ENCODE measurements around the gene APP. TPM values are rescaled to one million over a fixed set of nuclear protein-coding genes. Genes with fewer than 3 reads are reported as not detected.

The APP gene
- total RNA-seq, 2 donors from 2014 or later: 267 to 564 TPM

DNA sequence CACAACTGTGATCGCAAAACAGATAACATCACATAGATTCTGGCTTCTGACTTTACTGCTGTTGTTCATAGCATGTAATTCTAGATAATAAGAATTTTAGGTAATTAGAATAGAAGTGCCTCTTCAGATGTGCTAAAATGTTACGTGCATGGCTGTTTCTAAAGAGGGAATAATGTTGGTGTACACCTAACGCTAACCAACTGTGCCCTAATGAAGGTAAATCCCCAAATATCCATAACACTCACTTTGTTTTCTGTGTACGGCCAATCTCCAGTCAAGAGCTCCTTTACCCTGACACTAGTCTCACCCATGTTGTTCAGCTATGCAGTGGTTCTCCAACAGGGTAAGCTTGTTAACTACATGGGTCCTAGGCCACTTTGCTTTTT, 44.4 kb downstream of the APP start:
- TF ChIP-seq POLR2AphosphoS5 (IDR thresholded peaks at IDR 0.05): no peak
- TF ChIP-seq, protein P1, sequence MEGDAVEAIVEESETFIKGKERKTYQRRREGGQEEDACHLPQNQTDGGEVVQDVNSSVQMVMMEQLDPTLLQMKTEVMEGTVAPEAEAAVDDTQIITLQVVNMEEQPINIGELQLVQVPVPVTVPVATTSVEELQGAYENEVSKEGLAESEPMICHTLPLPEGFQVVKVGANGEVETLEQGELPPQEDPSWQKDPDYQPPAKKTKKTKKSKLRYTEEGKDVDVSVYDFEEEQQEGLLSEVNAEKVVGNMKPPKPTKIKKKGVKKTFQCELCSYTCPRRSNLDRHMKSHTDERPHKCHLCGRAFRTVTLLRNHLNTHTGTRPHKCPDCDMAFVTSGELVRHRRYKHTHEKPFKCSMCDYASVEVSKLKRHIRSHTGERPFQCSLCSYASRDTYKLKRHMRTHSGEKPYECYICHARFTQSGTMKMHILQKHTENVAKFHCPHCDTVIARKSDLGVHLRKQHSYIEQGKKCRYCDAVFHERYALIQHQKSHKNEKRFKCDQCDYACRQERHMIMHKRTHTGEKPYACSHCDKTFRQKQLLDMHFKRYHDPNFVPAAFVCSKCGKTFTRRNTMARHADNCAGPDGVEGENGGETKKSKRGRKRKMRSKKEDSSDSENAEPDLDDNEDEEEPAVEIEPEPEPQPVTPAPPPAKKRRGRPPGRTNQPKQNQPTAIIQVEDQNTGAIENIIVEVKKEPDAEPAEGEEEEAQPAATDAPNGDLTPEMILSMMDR (IDR thresholded peaks at IDR 0.05): no peak
- no peak for TF ChIP-seq POLR2A (IDR thresholded peaks at IDR 0.05)
- H3K4me1 ChIP-seq (replicated peaks): peaks cover 14% of the 10 kb centered on the region
- no peak overlapping the region for H3K27ac ChIP-seq

DNA sequence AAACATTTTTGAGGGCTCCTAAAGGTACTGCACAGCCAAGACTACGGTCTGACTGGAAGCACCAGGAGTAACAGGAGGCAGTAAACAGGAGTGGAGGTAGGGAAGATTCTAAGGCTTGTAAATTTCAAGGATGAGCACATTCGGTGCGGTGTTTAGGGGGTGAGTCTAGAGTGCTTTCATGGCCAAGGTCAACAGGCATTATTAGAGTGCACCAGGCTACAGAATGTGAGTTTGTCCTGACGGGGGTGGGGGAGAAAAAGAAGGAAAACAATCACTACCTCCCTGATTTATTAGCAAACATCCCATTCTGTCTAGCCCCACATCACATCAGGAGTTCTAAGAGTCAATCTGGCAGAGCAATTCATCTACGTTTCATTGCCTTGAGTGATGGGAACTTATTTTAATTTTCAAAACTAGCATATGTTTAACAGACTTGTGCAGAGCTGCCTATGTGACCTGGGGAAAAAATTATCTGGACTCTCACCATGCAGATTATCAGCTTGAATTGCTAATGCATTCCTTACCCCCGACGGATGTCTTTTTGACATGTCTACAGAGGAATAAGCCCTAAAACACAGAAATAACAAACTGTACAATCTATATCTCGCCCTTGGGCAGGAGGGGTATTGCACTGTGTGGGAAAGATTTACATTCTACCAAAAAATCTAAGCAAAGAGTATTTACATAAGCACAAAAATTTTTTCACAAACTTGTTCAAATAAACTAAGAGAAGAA, 45.0 kb downstream of the APP start:
- Histone ChIP-seq H3K9me3 (no peaks in the 10 kb centered on the region), H3K27me3 (replicated peaks; ENCODE audit: insufficient read depth) (no peaks in the 10 kb centered on the region), H3K36me3 (no peaks in the 10 kb centered on the region), H3K27ac (peak overlapping the region; percentile 21 to 30), H3K4me3 (no peak overlapping the region), H3K4me1 (replicated peaks) (peaks cover 14% of the 10 kb centered on the region)
- DNase-seq (ENCODE audit: low spot score): no peak
- TF ChIP-seq, protein P1 (IDR thresholded peaks at IDR 0.05): no peak
- TF ChIP-seq POLR2AphosphoS5 (IDR thresholded peaks at IDR 0.05) (no peak), POLR2A (IDR thresholded peaks at IDR 0.05) (no peak)
- intact Hi-C loops (cut with DNase I): loop anchor here (10.0 kb wide), 1 partner anchor 61 kb away; no protein-coding TSS in a partner anchor
- WGBS: 27% methylated on average over 8 of the region's 8 CpGs

More for the DNA sequence above, 44.4 kb downstream of the APP start:
- intact Hi-C loops (cut with DNase I): loop anchor here (10.0 kb wide), 1 partner anchor 61 kb away; no protein-coding TSS in a partner anchor
- no peak for DNase-seq (ENCODE audit: low spot score)
- no peaks in the 10 kb centered on the region for H3K36me3 ChIP-seq
- H3K9me3 ChIP-seq: no peaks in the 10 kb centered on the region
- no peak overlapping the region for H3K4me3 ChIP-seq
- no peaks in the 10 kb centered on the region for H3K27me3 ChIP-seq (replicated peaks; ENCODE audit: insufficient read depth)
- WGBS: 65% methylated on average over 4 of the region's 4 CpGs

DNA sequence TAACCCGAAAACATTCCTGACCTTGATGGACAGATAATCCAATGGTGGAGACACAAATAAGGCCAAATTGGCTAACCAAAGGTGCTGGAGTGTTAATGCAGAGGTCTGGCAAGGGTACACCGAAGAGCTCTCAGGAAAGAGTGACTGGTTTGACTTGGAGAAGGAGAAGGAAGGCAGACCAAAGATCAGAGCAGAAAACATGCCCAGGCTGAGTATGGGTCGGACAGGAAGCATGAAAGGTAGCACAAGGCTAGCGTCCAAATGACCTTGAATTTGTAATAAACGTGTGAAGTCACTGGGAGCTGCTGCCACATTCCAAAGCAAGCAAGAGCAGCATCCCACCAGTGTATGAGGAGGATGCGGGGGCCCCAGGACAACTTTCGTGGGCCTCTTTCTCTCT, 45.7 kb downstream of the APP start:
- no peaks in the 10 kb centered on the region for H3K27me3 ChIP-seq (replicated peaks; ENCODE audit: insufficient read depth)
- intact Hi-C loops (cut with DNase I): loop anchor here (10.0 kb wide), 1 partner anchor 60 kb away; no protein-coding TSS in a partner anchor
- DNase-seq (ENCODE audit: low spot score): no peak
- TF ChIP-seq, protein P1 (IDR thresholded peaks at IDR 0.05): no peak
- TF ChIP-seq POLR2AphosphoS5 (IDR thresholded peaks at IDR 0.05) (no peak), POLR2A (IDR thresholded peaks at IDR 0.05) (no peak)
- peak overlapping the region; percentile 21 to 30 for H3K27ac ChIP-seq
- WGBS: 38% methylated on average over 7 of the region's 7 CpGs
- peaks cover 14% of the 10 kb centered on the region for H3K4me1 ChIP-seq (replicated peaks)
- H3K4me3 ChIP-seq: no peak overlapping the region
- no peaks in the 10 kb centered on the region for H3K9me3 ChIP-seq
- H3K36me3 ChIP-seq: no peaks in the 10 kb centered on the region

DNA sequence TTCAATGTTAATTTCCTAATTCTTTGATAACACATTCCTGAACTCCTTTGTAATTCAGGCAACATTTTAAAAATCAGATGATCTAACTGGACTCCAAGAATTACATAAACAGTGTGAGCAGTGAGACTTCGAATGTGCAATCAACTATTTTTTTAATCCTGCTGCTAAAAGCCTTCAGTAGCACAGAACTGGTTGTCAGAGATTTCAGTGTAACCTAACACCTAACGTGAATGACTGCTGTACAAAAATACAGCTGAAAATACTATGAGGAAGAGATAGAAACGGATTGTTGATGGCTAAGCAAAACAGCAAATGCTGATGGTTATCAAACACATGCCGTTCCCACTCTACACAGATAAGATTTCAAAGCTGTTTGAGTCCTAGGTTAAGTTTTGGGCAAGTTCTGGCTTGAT, 46.1 kb downstream of the APP start:
- WGBS: 7% methylated on average over 4 of the region's 4 CpGs
- Histone ChIP-seq H3K36me3 (no peaks in the 10 kb centered on the region), H3K4me1 (replicated peaks) (peaks cover 14% of the 10 kb centered on the region), H3K4me3 (no peak overlapping the region), H3K27ac (peak overlapping the region; percentile 21 to 30), H3K9me3 (no peaks in the 10 kb centered on the region), H3K27me3 (replicated peaks; ENCODE audit: insufficient read depth) (no peaks in the 10 kb centered on the region)
- intact Hi-C loops (cut with DNase I): loop anchor here (10.0 kb wide), 1 partner anchor 60 kb away; no protein-coding TSS in a partner anchor
- TF ChIP-seq POLR2A (IDR thresholded peaks at IDR 0.05) (no peak), POLR2AphosphoS5 (IDR thresholded peaks at IDR 0.05) (peak; percentile 55)
- no peak for DNase-seq (ENCODE audit: low spot score)

DNA sequence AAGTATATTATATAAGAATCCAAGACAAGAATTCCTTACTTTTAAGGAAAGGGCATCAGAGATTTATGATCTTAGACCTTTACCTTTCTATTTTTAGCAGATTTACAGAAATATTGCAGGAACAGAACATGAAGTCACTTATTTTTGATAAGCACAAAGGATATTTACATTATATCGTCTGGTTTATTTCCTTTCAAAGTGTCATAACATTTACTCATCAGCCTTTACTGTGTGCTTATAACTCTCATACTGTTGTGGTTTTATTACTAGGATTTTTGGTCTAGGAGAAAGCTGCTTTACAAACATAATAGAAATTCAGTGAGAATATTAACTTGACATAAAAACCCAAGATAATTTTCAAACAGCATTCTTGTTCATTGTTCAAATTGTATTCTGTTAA, 47.6 kb downstream of the APP start:
- WGBS: 6% methylated on average over 1 of the region's 1 CpG
- H3K27ac ChIP-seq: peak overlapping the region in 1 of 2 donors; percentile 21
- DNase-seq (ENCODE audit: low spot score): no peak
- no peaks in the 10 kb centered on the region for H3K9me3 ChIP-seq
- intact Hi-C loops (cut with DNase I): loop anchor here (10.0 kb wide), 1 partner anchor 58 kb away; no protein-coding TSS in a partner anchor
- H3K4me1 ChIP-seq (replicated peaks): peaks cover 14% of the 10 kb centered on the region
- no peaks in the 10 kb centered on the region for H3K36me3 ChIP-seq
- H3K27me3 ChIP-seq (replicated peaks; ENCODE audit: insufficient read depth): no peaks in the 10 kb centered on the region
- no peak overlapping the region for H3K4me3 ChIP-seq
- TF ChIP-seq, protein P1 (IDR thresholded peaks at IDR 0.05): no peak
- TF ChIP-seq POLR2A (IDR thresholded peaks at IDR 0.05): no peak
- TF ChIP-seq POLR2AphosphoS5 (IDR thresholded peaks at IDR 0.05): no peak
